RWPE2 (cell line): ENCODE results near the gene HDAC4.

ENCODE experiments used
- ATAC-seq: fragments of 200-7000 bp; cut with Tn5 transposase; 3 replicates; pipeline ENCODE4 v1.9.1; 2021; ENCODE audit warnings: low read depth
- DNase-seq: peaks from one replicate; pipeline ENCODE4 v3.0.0-alpha.2; 2020; ENCODE audit warnings: low spot score
- H3K27ac ChIP-seq: fragments of 450-650 bp; 2 replicates; pipeline ENCODE4 v1.5.1; 2017; ENCODE audit warnings: mild to moderate bottlenecking; ENCODE audit not compliant: poor library complexity, severe bottlenecking
- H3K27me3 ChIP-seq: fragments of 250-450 bp; sonication (Bioruptor Pico); 2 replicates; pipeline ENCODE4 v1.5.1; 2021; ENCODE audit warnings: mild to moderate bottlenecking, moderate library complexity; ENCODE audit not compliant: insufficient read depth, poor library complexity, severe bottlenecking
- H3K36me3 ChIP-seq: fragments of 250-450 bp; sonication (Bioruptor Pico); 2 replicates; pipeline ENCODE4 v1.5.1; 2020; ENCODE audit warnings: low read depth, mild to moderate bottlenecking, moderate library complexity
- H3K4me1 ChIP-seq: fragments of 250-450 bp; sonication (Bioruptor Pico); 2 replicates; pipeline ENCODE4 v1.5.1; 2021; ENCODE audit warnings: mild to moderate bottlenecking, moderate library complexity; ENCODE audit not compliant: insufficient read depth, poor library complexity, severe bottlenecking
- H3K4me3 ChIP-seq: fragments of 250-450 bp; sonication (Bioruptor Pico); 2 replicates; pipeline ENCODE4 v1.5.1; 2021; ENCODE audit warnings: mild to moderate bottlenecking, moderate library complexity; ENCODE audit not compliant: severe bottlenecking
- H3K9me3 ChIP-seq: fragments of 250-450 bp; sonication (Bioruptor Pico); 2 replicates; pipeline ENCODE4 v1.5.1; 2021; ENCODE audit warnings: mild to moderate bottlenecking, moderate library complexity; ENCODE audit not compliant: severe bottlenecking
- CTCF ChIP-seq: fragments of 450-650 bp; IDR thresholded peaks from one replicate; pipeline ENCODE4 v1.5.1; 2017; ENCODE audit warnings: mild to moderate bottlenecking, moderate library complexity; ENCODE audit not compliant: poor library complexity, severe bottlenecking

HDAC4 gene

DNA sequence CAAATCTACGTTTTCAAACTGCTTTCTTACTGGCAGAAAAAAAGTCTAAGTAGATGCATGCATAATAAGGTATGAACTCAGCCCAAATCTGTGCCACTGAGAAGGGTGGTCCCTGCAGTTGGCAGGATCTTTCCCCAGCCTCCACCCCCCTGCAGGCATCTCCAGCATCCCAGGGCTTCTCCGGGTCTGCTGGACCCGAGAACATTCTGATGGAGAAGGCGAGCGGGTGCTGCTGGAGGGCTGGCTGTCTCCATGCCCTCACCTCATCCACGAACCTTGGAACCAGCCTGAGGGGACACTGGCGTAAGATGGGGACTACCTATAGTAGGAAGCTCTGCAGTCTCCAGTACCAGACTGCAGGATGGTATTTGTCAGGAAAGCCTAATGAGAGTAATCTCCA lies 198.9 kb downstream of the HDAC4 start:
- no peak for TF ChIP-seq CTCF
- Histone ChIP-seq H3K4me3 (no peak overlapping the region), H3K27ac (no peak overlapping the region), H3K36me3 (no peaks in the 10 kb centered on the region), H3K4me1 (no peaks in the 10 kb centered on the region), H3K27me3 (no peaks in the 10 kb centered on the region), H3K9me3 (no peaks in the 10 kb centered on the region)
- DNase-seq = no peak
- no peak for ATAC-seq

- DNase-seq = no peak
- no peak for TF ChIP-seq CTCF
Measured at GRCh38 chr2:239201531-239201876, 199.3 kb downstream of the HDAC4 start.

DNA sequence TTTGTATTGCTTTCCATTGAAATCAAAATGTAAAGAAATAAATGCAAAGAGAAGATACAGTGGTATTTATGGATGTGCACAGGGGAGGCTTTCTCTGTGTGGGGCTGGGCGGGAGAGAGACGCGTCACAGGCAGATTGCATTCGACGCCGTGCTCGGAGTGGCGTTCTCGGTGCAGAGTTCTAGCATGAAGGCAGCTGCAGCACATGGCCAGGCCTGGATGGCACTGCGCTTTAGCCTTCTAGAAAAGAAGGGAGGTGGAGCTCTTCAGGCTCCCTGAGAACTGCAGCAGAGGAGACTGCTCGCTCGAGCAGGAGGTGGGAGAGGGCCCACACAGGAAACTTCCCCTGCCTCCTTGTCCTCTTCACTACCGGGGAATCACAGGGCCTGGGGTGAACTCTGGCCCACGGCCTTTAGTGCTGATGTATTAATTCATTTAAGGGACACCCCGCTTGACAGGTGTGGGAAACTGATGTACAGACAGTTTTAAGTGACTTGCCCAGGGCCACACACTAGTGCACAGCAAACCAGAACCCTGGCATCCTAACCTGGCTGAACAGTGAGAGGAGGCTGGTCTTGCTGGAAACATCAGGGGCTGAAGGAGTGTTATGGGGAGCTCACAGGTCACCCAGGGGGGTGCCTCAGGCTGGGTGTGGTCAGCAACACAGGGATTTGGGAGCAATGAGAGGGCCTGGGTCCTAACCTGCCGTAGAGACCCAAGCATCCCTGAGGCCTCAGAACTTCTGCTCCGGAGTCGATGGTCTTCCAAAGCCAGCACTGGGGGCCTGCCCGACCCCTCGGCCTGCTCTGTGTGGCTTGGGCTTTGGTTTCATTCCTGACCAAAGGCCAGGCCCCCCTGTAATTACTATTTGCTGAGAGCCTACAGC lies 199.9 kb downstream of the HDAC4 start:
- no peaks in the 10 kb centered on the region for H3K27me3 ChIP-seq
- H3K36me3 ChIP-seq = no peaks in the 10 kb centered on the region
- TF ChIP-seq CTCF = no peak
- no peak overlapping the region for H3K4me3 ChIP-seq
- ATAC-seq (no peak), DNase-seq (no peak)
- H3K27ac ChIP-seq = no peak overlapping the region
- no peaks in the 10 kb centered on the region for H3K4me1 ChIP-seq
- H3K9me3 ChIP-seq = no peaks in the 10 kb centered on the region

More at GRCh38 chr2:239201531-239201876, 199.3 kb downstream of the HDAC4 start:
- Histone ChIP-seq H3K9me3 (no peaks in the 10 kb centered on the region), H3K36me3 (no peaks in the 10 kb centered on the region), H3K4me1 (no peaks in the 10 kb centered on the region), H3K27ac (no peak overlapping the region), H3K27me3 (no peaks in the 10 kb centered on the region), H3K4me3 (no peak overlapping the region)
- no peak for ATAC-seq

DNA sequence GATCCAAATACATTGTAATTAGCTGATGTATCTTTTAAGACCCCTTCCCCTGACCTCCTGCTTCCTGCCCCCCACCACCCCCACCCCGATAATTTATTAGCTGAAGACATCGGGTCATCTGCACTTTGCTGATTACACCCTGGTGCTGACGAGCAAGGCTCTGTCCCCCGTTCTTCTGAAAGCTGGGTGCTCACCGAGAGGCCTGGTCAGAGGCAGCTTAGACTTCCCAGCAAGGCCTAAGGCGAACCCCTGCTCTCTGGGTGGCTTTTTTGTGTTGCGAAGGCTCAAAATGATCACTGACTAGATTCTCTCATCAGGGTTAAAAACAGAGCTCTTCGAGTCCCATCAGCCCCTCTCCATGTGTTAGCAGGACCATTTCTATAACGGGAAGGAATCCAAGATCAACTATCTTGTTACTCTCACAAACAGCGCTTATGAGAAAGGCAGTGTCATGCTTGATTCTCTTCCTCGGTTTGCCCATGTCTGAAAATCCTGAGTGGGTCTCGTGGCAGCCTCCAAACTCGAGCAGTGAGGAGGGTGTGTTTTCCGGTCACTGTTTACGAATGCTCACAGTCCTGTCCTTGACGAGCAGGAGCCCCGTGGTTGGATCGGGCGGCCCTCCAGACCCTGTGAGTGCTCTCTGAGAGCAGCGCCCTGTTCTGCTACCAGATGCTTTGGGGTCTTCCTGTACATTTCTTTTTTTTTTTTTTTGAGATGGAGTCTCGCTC lies 201.6 kb downstream of the HDAC4 start:
- no peaks in the 10 kb centered on the region for H3K27me3 ChIP-seq
- no peaks in the 10 kb centered on the region for H3K36me3 ChIP-seq
- no peaks in the 10 kb centered on the region for H3K4me1 ChIP-seq
- H3K9me3 ChIP-seq = no peaks in the 10 kb centered on the region
- H3K4me3 ChIP-seq = no peak overlapping the region
- no peak for TF ChIP-seq CTCF
- no peak for DNase-seq
- no peak for ATAC-seq
- no peak overlapping the region for H3K27ac ChIP-seq
